Karpas-422 (cell line): ENCODE data around the gene BLMH. TPM values are rescaled to one million over a fixed set of nuclear protein-coding genes. Genes with fewer than 3 reads are reported as not detected.

ENCODE experiments used
- DNase-seq: peaks from one replicate; pipeline ENCODE4 v3.0.0-alpha.2; 2015
- H2AFZ ChIP-seq: fragments of 200-600 bp; sonication (generic); 2 replicates; pipeline ENCODE4 v1.6.1; 2014; ENCODE audit warnings: antibody characterized with exemption, low read length, mixed read lengths
- H3K27ac ChIP-seq: fragments of 200-600 bp; sonication (generic); 2 replicates; pipeline ENCODE4 v1.5.1; 2014; ENCODE audit warnings: mild to moderate bottlenecking, low read length, moderate library complexity
- H3K27me3 ChIP-seq: fragments of 200-600 bp; sonication (generic); 2 replicates; pipeline ENCODE4 v1.6.1; 2014; ENCODE audit warnings: low read length, mixed read lengths
- H3K36me3 ChIP-seq: fragments of 200-600 bp; sonication (generic); 2 replicates; pipeline ENCODE4 v1.6.1; 2014; ENCODE audit warnings: low read length, mixed read lengths; ENCODE audit not compliant: insufficient read depth
- H3K4me1 ChIP-seq: fragments of 200-600 bp; sonication (generic); 2 replicates; pipeline ENCODE4 v1.6.1; 2014; ENCODE audit warnings: mild to moderate bottlenecking, low read length, mixed read lengths
- H3K4me2 ChIP-seq: fragments of 200-600 bp; sonication (generic); 2 replicates; pipeline ENCODE4 v1.6.1; 2014; ENCODE audit warnings: low read length, low read depth, mild to moderate bottlenecking; ENCODE audit not compliant: poor library complexity, severe bottlenecking
- H3K4me3 ChIP-seq: fragments of 200-600 bp; sonication (generic); 2 replicates; pipeline ENCODE4 v1.5.1; 2014; ENCODE audit warnings: mild to moderate bottlenecking, antibody characterized with exemption, low read length, mixed read lengths
- H3K79me2 ChIP-seq: fragments of 200-600 bp; sonication (generic); 2 replicates; pipeline ENCODE4 v1.6.1; 2014; ENCODE audit warnings: mild to moderate bottlenecking, low read length, mixed read lengths
- H3K9ac ChIP-seq: fragments of 200-600 bp; sonication (generic); 2 replicates; pipeline ENCODE4 v1.6.0; 2014; ENCODE audit warnings: low read length
- H3K9me2 ChIP-seq: fragments of 200-600 bp; sonication (generic), shearing (Covaris generic); replicated peaks from 2 replicates; pipeline ENCODE4 v1.6.0; 2014; ENCODE audit warnings: mild to moderate bottlenecking, low read length, moderate library complexity; ENCODE audit not compliant: insufficient read depth
- H3K9me3 ChIP-seq: fragments of 300-700, 200-600 bp; sonication (generic); 2 replicates; pipeline ENCODE4 v1.6.1; 2014; ENCODE audit warnings: low read length, mixed read lengths
- H4K20me1 ChIP-seq: fragments of 200-600 bp; sonication (generic); 2 replicates; pipeline ENCODE4 v1.6.1; 2014; ENCODE audit warnings: mild to moderate bottlenecking, antibody characterized with exemption, low read length, low read depth; ENCODE audit not compliant: insufficient read depth
- total RNA-seq: library from RNA; depleted of rRNA; stranded (reverse); fragments of >200 nt; shearing (Covaris generic); gene quantifications from 2 replicates; pipeline ENCODE4 v1.2.3, GENCODE V29; 2014; ENCODE audit warnings: low replicate concordance

Gene BLMH
- total RNA-seq, 1 experiment from 2014 or later: 47.5 TPM

DNA sequence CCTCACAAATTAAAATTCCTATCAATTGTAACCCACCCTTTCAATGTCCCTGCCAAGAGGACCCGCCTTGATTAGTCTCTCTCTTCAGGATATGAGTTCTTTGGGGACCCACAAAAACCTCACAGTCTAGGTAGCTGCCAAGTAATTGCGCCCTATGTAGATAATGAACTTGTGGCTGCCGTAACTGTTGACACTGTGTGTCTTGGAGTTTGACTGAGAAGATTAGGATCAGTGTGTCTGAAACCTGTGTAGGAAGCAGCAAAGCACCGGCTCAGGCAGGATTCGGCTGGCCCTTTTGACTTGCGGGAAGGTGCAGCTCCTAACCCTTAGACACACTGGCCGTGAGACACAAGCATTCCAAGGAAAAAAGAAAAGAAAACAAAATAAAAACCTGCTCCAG, 38.4 kb downstream of the BLMH start:
- H3K36me3 ChIP-seq: peaks cover 48% of the 10 kb centered on the region; the same call in 1 of the 2 replicates

DNA sequence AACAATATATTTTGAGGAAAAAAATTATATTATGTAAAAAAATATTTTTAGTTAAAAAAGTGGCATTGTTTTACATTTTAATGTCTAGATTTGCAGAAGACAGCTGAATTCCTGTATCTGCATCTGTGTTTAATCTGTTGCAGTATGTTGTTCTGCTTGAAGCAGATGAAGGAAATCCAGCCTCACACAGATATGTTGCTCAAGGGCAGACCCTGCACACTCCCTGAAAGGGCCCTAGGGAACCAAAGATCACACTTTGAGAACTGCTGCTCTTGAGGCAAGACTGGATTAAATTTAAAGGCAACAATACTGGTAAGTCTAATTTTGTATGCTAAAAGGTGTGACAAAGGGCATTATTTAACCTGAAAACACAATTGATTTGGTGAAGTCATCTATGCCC, 39.8 kb downstream of the BLMH start:
- Histone ChIP-seq H3K36me3 (peaks cover 52% of the 10 kb centered on the region; the same call in 1 of the 2 replicates), H3K9ac (no peak overlapping the region), H3K4me3 (no peak overlapping the region), H2AFZ (no peak overlapping the region), H4K20me1 (no peaks in the 10 kb centered on the region), H3K4me1 (no peaks in the 10 kb centered on the region), H3K9me3 (no peaks in the 10 kb centered on the region), H3K79me2 (0 out of 2 replicates have a peak, but pooled peaks cover 2% of the 10 kb centered on the region), H3K4me2 (no peak overlapping the region), H3K27ac (no peak overlapping the region), H3K27me3 (no peaks in the 10 kb centered on the region), H3K9me2 (no peaks in the 10 kb centered on the region)
- no peak for DNase-seq

More for the DNA sequence above, 38.4 kb downstream of the BLMH start:
- 0 out of 2 replicates have a peak, but pooled peaks cover 4% of the 10 kb centered on the region for H3K79me2 ChIP-seq
- no peaks in the 10 kb centered on the region for H3K9me3 ChIP-seq
- no peaks in the 10 kb centered on the region for H3K4me1 ChIP-seq
- DNase-seq: no peak
- no peaks in the 10 kb centered on the region for H3K27me3 ChIP-seq
- H3K9me2 ChIP-seq: no peaks in the 10 kb centered on the region
- no peak overlapping the region for H3K27ac ChIP-seq
- no peak overlapping the region for H3K4me2 ChIP-seq
- H4K20me1 ChIP-seq: no peaks in the 10 kb centered on the region
- no peak overlapping the region for H3K9ac ChIP-seq
- H3K4me3 ChIP-seq: no peak overlapping the region
- no peak overlapping the region for H2AFZ ChIP-seq

DNA sequence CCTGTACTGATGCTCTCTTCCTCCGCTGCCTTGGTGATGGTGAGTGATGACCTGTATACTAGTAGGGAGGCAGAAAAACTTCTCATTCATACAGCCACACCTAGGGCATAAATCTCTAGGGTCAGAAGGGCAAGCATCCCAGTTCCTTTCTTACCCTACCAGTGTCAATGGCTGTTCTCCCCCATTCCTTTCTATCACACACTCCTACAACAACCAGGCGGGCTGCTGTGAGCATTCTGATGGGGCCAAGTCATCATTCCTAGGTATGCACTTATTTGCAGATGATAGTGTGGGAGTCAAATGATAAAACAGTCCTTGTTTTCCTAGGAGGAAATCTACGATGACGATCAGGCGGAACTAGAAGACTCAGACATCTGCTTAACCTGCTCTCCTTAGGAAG, 42.3 kb downstream of the BLMH start:
- H3K27me3 ChIP-seq: no peaks in the 10 kb centered on the region
- H4K20me1 ChIP-seq: no peaks in the 10 kb centered on the region
- H2AFZ ChIP-seq: no peak overlapping the region
- peaks cover 42% of the 10 kb centered on the region; the same call in 1 of the 2 replicates for H3K36me3 ChIP-seq
- no peak for DNase-seq
- H3K9me2 ChIP-seq: no peaks in the 10 kb centered on the region
- no peaks in the 10 kb centered on the region for H3K4me1 ChIP-seq
- no peak overlapping the region for H3K4me2 ChIP-seq
- no peak overlapping the region for H3K4me3 ChIP-seq
- H3K79me2 ChIP-seq: no peaks in the 10 kb centered on the region
- H3K27ac ChIP-seq: no peak overlapping the region
- H3K9ac ChIP-seq: no peak overlapping the region
- no peaks in the 10 kb centered on the region for H3K9me3 ChIP-seq

DNA sequence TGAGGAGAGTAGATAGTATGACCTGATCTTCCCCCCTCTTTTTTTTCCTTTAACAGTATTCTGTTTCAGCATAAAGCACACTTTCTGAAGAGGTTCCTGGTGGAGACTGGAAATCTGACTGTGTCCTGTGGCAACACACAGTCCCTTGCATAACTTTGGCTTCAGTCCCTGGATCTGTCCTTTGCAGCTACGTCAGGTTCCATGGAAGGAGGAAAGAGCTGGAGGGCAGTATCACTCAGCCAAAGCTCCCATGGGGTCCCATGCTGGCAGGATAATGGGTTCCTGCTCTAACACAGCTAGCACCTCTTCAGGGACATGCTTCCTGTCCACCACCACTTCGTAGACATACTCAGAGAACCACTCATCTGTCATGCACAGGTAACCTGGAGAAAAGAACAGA, 43.0 kb downstream of the BLMH start:
- no peak overlapping the region for H2AFZ ChIP-seq
- H3K9me2 ChIP-seq: no peaks in the 10 kb centered on the region
- H4K20me1 ChIP-seq: no peaks in the 10 kb centered on the region
- no peak overlapping the region for H3K4me2 ChIP-seq
- H3K27ac ChIP-seq: no peak overlapping the region
- H3K9ac ChIP-seq: no peak overlapping the region
- H3K27me3 ChIP-seq: no peaks in the 10 kb centered on the region
- H3K4me1 ChIP-seq: no peaks in the 10 kb centered on the region
- H3K36me3 ChIP-seq: peaks cover 42% of the 10 kb centered on the region; the same call in 1 of the 2 replicates
- no peak overlapping the region for H3K4me3 ChIP-seq
- no peaks in the 10 kb centered on the region for H3K9me3 ChIP-seq
- no peak for DNase-seq
- no peaks in the 10 kb centered on the region for H3K79me2 ChIP-seq

DNA sequence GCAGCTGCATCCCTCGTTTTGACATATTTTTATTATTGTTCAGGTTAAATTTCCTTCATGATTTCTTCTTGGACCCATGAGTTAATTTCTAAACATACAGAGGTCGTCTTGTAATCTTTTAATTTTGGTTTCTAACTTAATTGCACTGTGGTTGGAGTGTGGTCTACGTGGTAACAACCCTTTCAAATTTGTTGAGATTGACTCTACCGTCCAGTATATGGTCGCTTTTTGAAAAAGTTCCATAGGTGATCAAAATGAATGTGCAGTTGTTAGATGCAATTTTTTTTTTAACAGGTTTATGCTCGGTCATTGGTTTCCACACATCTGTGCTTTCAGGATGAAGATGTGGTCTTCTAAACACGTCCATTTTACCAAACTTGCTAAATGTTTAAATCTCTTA, 45.3 kb downstream of the BLMH start:
- H3K36me3 ChIP-seq: peaks cover 38% of the 10 kb centered on the region; the same call in 1 of the 2 replicates

DNA sequence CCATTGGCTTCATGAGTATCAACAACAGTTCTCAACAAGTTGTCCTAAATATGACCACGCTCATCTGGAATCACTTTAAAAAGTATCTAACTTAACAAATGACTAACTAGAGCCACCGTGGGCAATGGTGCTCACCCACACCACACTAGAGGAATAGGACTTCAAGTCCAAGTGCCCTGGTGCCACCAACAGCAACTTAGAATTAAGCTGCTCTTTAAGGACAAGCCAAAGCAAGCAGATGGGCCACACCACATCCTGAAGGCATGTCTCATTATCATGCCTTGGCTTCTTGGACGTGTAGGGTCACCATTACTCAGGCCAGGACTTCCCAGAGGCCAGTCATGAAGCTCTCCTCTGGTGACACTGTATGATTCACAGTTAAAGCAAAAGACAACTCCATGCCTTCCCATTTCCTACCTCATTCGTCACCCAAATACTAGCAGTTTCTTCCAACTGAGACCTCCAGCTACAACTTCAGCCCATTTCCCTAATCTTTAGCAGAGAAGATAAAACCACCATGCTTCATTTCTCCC, 46.8 kb downstream of the BLMH start:
- H4K20me1 ChIP-seq: no peaks in the 10 kb centered on the region
- H3K4me2 ChIP-seq: no peak overlapping the region
- no peak overlapping the region for H2AFZ ChIP-seq
- H3K27me3 ChIP-seq: no peaks in the 10 kb centered on the region
- no peak overlapping the region for H3K27ac ChIP-seq
- H3K36me3 ChIP-seq: peaks cover 25% of the 10 kb centered on the region; the same call in 1 of the 2 replicates
- H3K4me1 ChIP-seq: no peaks in the 10 kb centered on the region
- no peak overlapping the region for H3K4me3 ChIP-seq
- H3K9me2 ChIP-seq: no peaks in the 10 kb centered on the region
- H3K9me3 ChIP-seq: no peaks in the 10 kb centered on the region
- no peak overlapping the region for H3K9ac ChIP-seq
- no peak for DNase-seq
- H3K79me2 ChIP-seq: no peaks in the 10 kb centered on the region

More for the DNA sequence above, 45.3 kb downstream of the BLMH start:
- Histone ChIP-seq H3K4me1 (no peaks in the 10 kb centered on the region), H4K20me1 (no peaks in the 10 kb centered on the region), H3K4me3 (no peak overlapping the region), H3K9ac (no peak overlapping the region), H3K27me3 (no peaks in the 10 kb centered on the region), H3K79me2 (no peaks in the 10 kb centered on the region), H3K27ac (no peak overlapping the region), H3K9me2 (no peaks in the 10 kb centered on the region), H3K4me2 (no peak overlapping the region), H3K9me3 (no peaks in the 10 kb centered on the region), H2AFZ (no peak overlapping the region)
- no peak for DNase-seq

DNA sequence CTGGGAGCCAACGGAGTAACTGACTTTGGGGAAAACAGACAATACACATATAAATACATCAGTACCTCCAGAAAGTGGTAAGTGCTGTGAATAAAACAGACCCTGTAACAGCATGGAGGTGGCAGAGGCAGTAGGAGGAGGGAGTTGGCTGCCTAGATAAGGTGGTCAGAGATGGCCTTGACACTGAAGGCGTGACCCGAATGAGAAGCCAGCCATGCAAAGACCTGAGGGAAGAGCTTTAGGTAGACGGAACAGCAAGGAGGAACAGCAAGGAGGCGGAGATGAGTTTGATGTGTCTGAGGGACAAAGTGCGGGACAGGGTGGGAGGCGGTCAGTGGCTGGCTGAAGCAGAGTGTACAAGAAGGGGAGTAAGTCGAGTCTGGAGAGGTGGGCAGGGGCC, 48.2 kb downstream of the BLMH start:
- no peaks in the 10 kb centered on the region for H4K20me1 ChIP-seq
- no peak overlapping the region for H3K27ac ChIP-seq
- no peaks in the 10 kb centered on the region for H3K4me1 ChIP-seq
- no peak overlapping the region for H3K4me3 ChIP-seq
- no peak for DNase-seq
- H3K9me3 ChIP-seq: no peaks in the 10 kb centered on the region
- no peaks in the 10 kb centered on the region for H3K79me2 ChIP-seq
- H3K27me3 ChIP-seq: no peaks in the 10 kb centered on the region
- H2AFZ ChIP-seq: no peak overlapping the region
- peaks cover 12% of the 10 kb centered on the region; the same call in 1 of the 2 replicates for H3K36me3 ChIP-seq
- no peak overlapping the region for H3K4me2 ChIP-seq
- no peak overlapping the region for H3K9ac ChIP-seq
- no peaks in the 10 kb centered on the region for H3K9me2 ChIP-seq

DNA sequence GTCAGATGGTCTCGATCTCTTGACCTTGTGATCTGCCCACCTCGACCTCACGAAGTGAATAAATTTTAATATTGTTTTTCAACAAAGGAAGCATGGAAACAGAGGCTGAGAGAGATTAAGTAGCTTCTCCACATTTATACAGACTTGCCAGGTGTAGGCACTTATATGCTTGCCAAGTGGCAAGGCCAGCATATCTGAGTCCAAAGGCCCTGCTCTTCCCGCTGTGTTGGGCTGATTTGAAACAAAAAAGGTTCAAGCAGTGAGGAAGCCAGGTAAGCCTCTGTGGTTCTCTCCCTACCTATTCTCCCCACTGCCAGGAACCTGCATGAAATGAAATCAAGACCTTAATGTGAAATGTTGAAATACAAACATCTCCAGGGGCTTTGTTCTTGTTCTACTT, 48.7 kb downstream of the BLMH start:
- Histone ChIP-seq H4K20me1 (no peaks in the 10 kb centered on the region), H3K4me2 (no peak overlapping the region), H3K4me1 (no peaks in the 10 kb centered on the region), H3K9me2 (no peaks in the 10 kb centered on the region), H3K4me3 (no peak overlapping the region), H3K9me3 (no peaks in the 10 kb centered on the region), H2AFZ (no peak overlapping the region), H3K9ac (no peak overlapping the region), H3K27ac (no peak overlapping the region), H3K27me3 (no peaks in the 10 kb centered on the region), H3K36me3 (peaks cover 6% of the 10 kb centered on the region; the same call in 1 of the 2 replicates), H3K79me2 (no peaks in the 10 kb centered on the region)
- DNase-seq: no peak
